IMR-90 (cell line): Measurements from ENCODE around the gene SELENOO. TPM values are rescaled to one million over a fixed set of nuclear protein-coding genes. Genes with fewer than 3 reads are reported as not detected.

Experiments
- ATAC-seq: fragments of 200-7000 bp; cut with Tn5 transposase; 2 replicates; pipeline ENCODE4 v1.9.1; 2020; ENCODE audit warnings: low read depth, mild to moderate bottlenecking, moderate library complexity
- BruUV-seq: library from RNA; stranded (reverse); fragments of 400-500 nt; replicated peaks from 2 replicates; lab custom pipeline; 2021; lab: Mats Ljungman, UMichigan
- CTCF ChIA-PET: fragments of 300-600 bp; formaldehyde crosslinking; extraction: SDS; loops from one replicate; lab custom pipeline; 2021; ENCODE audit warnings: antibody characterized with exemption; lab: Yijun Ruan, JAX
- POLR2A ChIA-PET: fragments of 300-600 bp; sonication (Branson Sonifier 250); formaldehyde crosslinking; loops from one replicate; lab custom pipeline; 2022; ENCODE audit warnings: antibody characterized with exemption; ENCODE audit not compliant: unreplicated experiment; lab: Charles Lee
- DNase-seq: peaks from one replicate; pipeline ENCODE4 v3.0.0; 2013
- H2AFZ ChIP-seq: replicated peaks from 2 replicates; pipeline ENCODE3; 2013; ENCODE audit warnings: low read length, mild to moderate bottlenecking; ENCODE audit not compliant: poor library complexity
- H2AK5ac ChIP-seq: 2 replicates; pipeline ENCODE4 v1.6.1; 2013; ENCODE audit warnings: low read depth, low read length, inconsistent platforms
- H2AK9ac ChIP-seq: replicated peaks from 2 replicates; pipeline ENCODE3; 2013; ENCODE audit warnings: mild to moderate bottlenecking, low read depth, low read length, moderate library complexity; ENCODE audit not compliant: poor library complexity
- H2BK120ac ChIP-seq: 2 replicates; pipeline ENCODE4 v1.6.1; 2013; ENCODE audit warnings: low read depth, low read length, inconsistent platforms
- H2BK15ac ChIP-seq: 3 replicates; pipeline ENCODE4 v1.6.1; 2013; ENCODE audit warnings: low read depth, low read length, inconsistent platforms
- H2BK20ac ChIP-seq: 2 replicates; pipeline ENCODE4 v1.6.1; 2013; ENCODE audit warnings: low read depth, mild to moderate bottlenecking, inconsistent platforms, low read length, moderate library complexity
- H2BK5ac ChIP-seq: 2 replicates; pipeline ENCODE4 v1.6.1; 2013; ENCODE audit warnings: mild to moderate bottlenecking, low read depth, low read length, inconsistent platforms; ENCODE audit not compliant: poor library complexity, severe bottlenecking
- H3K14ac ChIP-seq: replicated peaks from 2 replicates; pipeline ENCODE4 v1.6.1; 2013; ENCODE audit warnings: low read depth, low read length, inconsistent platforms
- H3K18ac ChIP-seq: 2 replicates; pipeline ENCODE4 v1.6.1; 2013; ENCODE audit warnings: low read depth, low read length, control low read depth
- H3K23ac ChIP-seq: 2 replicates; pipeline ENCODE4 v1.6.1; 2013; ENCODE audit warnings: low read depth, low read length, inconsistent platforms
- H3K27ac ChIP-seq: 2 replicates; pipeline ENCODE4 v1.5.1; 2013; ENCODE audit warnings: mild to moderate bottlenecking, control low read depth, low read length; ENCODE audit not compliant: insufficient read depth
- H3K27me3 ChIP-seq: 2 replicates; pipeline ENCODE4 v1.6.1; 2013; ENCODE audit warnings: low read length; ENCODE audit not compliant: control insufficient read depth, insufficient read depth
- H3K36me3 ChIP-seq: 2 replicates; pipeline ENCODE4 v1.6.1; 2013; ENCODE audit warnings: low read length, mixed read lengths; ENCODE audit not compliant: control insufficient read depth, insufficient read depth
- H3K4ac ChIP-seq: 2 replicates; pipeline ENCODE4 v1.6.1; 2013; ENCODE audit warnings: low read depth, low read length, inconsistent platforms
- H3K4me1 ChIP-seq: 2 replicates; pipeline ENCODE4 v1.6.1; 2013; ENCODE audit warnings: low read length, mixed read lengths; ENCODE audit not compliant: control insufficient read depth, insufficient read depth
- H3K4me2 ChIP-seq: 2 replicates; pipeline ENCODE4 v1.6.1; 2013; ENCODE audit warnings: low read depth, mild to moderate bottlenecking, control low read depth, low read length, moderate library complexity
- H3K4me3 ChIP-seq: 2 replicates; pipeline ENCODE4 v1.5.1; 2013; ENCODE audit warnings: low read depth, mild to moderate bottlenecking, control low read depth, low read length, moderate library complexity; ENCODE audit not compliant: insufficient read depth
- H3K56ac ChIP-seq: 2 replicates; pipeline ENCODE4 v1.6.1; 2013; ENCODE audit warnings: low read length, inconsistent platforms; ENCODE audit not compliant: insufficient read depth; ENCODE audit errors: extremely low read depth
- H3K79me1 ChIP-seq, 2 experiments: 2 replicates each; pipeline ENCODE4 v1.6.1; 2013; ENCODE audit warnings: low read length in 2 of 2, inconsistent platforms in 1 of 2, low read depth in 1 of 2
- H3K9ac ChIP-seq: 2 replicates; pipeline ENCODE4 v1.6.1; 2013; ENCODE audit warnings: low read depth, low read length, control low read depth
- H3K9me1 ChIP-seq: 2 replicates; pipeline ENCODE4 v1.6.1; 2013; ENCODE audit warnings: low read length, inconsistent platforms; ENCODE audit not compliant: insufficient read depth
- H3K9me3 ChIP-seq: 2 replicates; pipeline ENCODE4 v1.6.1; 2013; ENCODE audit warnings: low read length; ENCODE audit not compliant: control insufficient read depth, insufficient read depth
- H4K20me1 ChIP-seq: 2 replicates; pipeline ENCODE4 v1.6.1; 2013; ENCODE audit warnings: low read length, inconsistent platforms; ENCODE audit not compliant: insufficient read depth
- H4K5ac ChIP-seq: 2 replicates; pipeline ENCODE4 v1.6.1; 2013; ENCODE audit warnings: mild to moderate bottlenecking, low read depth, low read length, control low read depth
- H4K8ac ChIP-seq, 2 experiments: 2 replicates each; pipeline ENCODE4 v1.6.1; 2013; ENCODE audit warnings: low read depth in 2 of 2, low read length in 2 of 2, control low read depth in 1 of 2, inconsistent platforms in 1 of 2
- H4K91ac ChIP-seq: 2 replicates; pipeline ENCODE4 v1.6.1; 2013; ENCODE audit warnings: low read depth, low read length, inconsistent platforms; ENCODE audit not compliant: insufficient read depth
- BHLHE40 ChIP-seq: fragments of 150-350 bp; IDR thresholded peaks from 2 replicates; pipeline ENCODE4 v1.6.1; 2016; ENCODE audit warnings: mild to moderate bottlenecking, low read depth, low read length
- ELK1 ChIP-seq: fragments of 150-350 bp; IDR thresholded peaks from 2 replicates; pipeline ENCODE4 v1.6.1; 2016; ENCODE audit warnings: low read depth, mild to moderate bottlenecking, low read length, moderate library complexity, borderline replicate concordance
- MXI1 ChIP-seq: IDR thresholded peaks from 2 replicates; pipeline ENCODE4 v1.6.1; 2012; ENCODE audit warnings: low read depth, mild to moderate bottlenecking, low read length, moderate library complexity, borderline replicate concordance
- RCOR1 ChIP-seq: IDR thresholded peaks from 2 replicates; pipeline ENCODE4 v1.6.1; 2012; ENCODE audit warnings: mild to moderate bottlenecking, low read length, improper control_type of control experiment; ENCODE audit not compliant: insufficient replicate concordance
- RFX5 ChIP-seq: IDR thresholded peaks from 2 replicates; pipeline ENCODE4 v1.8.0; 2012; ENCODE audit warnings: low read depth, mild to moderate bottlenecking, low read length, moderate library complexity
- USF2 ChIP-seq: fragments of 150-350 bp; IDR thresholded peaks from 2 replicates; pipeline ENCODE4 v1.6.1; 2017; ENCODE audit warnings: mild to moderate bottlenecking, antibody characterized with exemption, low read length, low read depth
- WGBS, 2 experiments: methylation state at CpG; one replicate each; pipeline versions ENCODE4 v1.1.5 to v1.1.7; 2013; ENCODE audit warnings: missing lambda C conversion rate in 2 of 2; ENCODE audit not compliant: insufficient read length in 1 of 2; ENCODE audit errors: extremely low coverage in 2 of 2; 5-methylcytosine and 5-hydroxymethylcytosine counted together
- dilution Hi-C: fragments of 300-500 bp; cut with HindIII; formaldehyde crosslinking; loops from one replicate; pipeline ENCODE4 v1.14.3; 2018; ENCODE audit warnings: low sequenced_read_pairs; ENCODE audit not compliant: unreplicated experiment
- in situ Hi-C: fragments of 300-500 bp; cut with MboI; formaldehyde crosslinking; loops from 3 replicates; pipeline ENCODE4 v1.14.3; 2019; ENCODE audit warnings: low sequenced_read_pairs, inconsistent platforms, mixed read lengths
- intact Hi-C: fragments of 100-400 bp; cut with micrococcal nuclease; formaldehyde crosslinking; loops from 2 replicates; pipeline ENCODE4 v1.10.0; 2022
- polyA plus RNA-seq, 3 experiments: library from polyadenylated mRNA; depleted of rRNA; stranded (reverse); fragments of >200 nt; gene quantifications; 2 replicates each; pipeline ENCODE4 v1.2.3, GENCODE V29; 2012; ENCODE audit warnings: low replicate concordance in 1 of 3
- total RNA-seq: library from RNA; depleted of rRNA; stranded (reverse); fragments of >200 nt; gene quantifications from 2 replicates; pipeline ENCODE4 v1.2.3, GENCODE V29; 2012

SELENOO gene
- total and polyA plus RNA-seq, 2 of the 4 experiments (the other 2 are of a cell fraction): 10.4 to 21.4 TPM

- DNase-seq (no peak), ATAC-seq (no peak)
- H3K4ac ChIP-seq: no peak overlapping the region
- H2BK15ac ChIP-seq: no peak overlapping the region
- no peaks in the 10 kb centered on the region for H3K79me1 ChIP-seq
- in situ Hi-C loops (no loop called here), dilution Hi-C loops (no loop called here), intact Hi-C loops (no loop called here)
- ChIA-PET CTCF (no interaction called here), POLR2A (no interaction called here)
- H3K27ac ChIP-seq: no peak overlapping the region
- no peak overlapping the region for H2AK9ac ChIP-seq
- no peak overlapping the region for H4K8ac ChIP-seq
- no peak overlapping the region for H2BK120ac ChIP-seq
- no TSS peak for BruUV-seq
- H3K4me1 ChIP-seq: no peaks in the 10 kb centered on the region
- H3K18ac ChIP-seq: no peak overlapping the region
- no peak overlapping the region for H3K9ac ChIP-seq
- no peaks in the 10 kb centered on the region for H4K20me1 ChIP-seq
- H3K9me3 ChIP-seq: no peaks in the 10 kb centered on the region
- no peak overlapping the region for H3K4me3 ChIP-seq
- no peak overlapping the region for H3K56ac ChIP-seq
- H3K9me1 ChIP-seq: no peaks in the 10 kb centered on the region
- H3K27me3 ChIP-seq: no peaks in the 10 kb centered on the region; the same call in 1 of the 2 replicates
- no peak overlapping the region for H3K4me2 ChIP-seq
- TF ChIP-seq ELK1: no peak
- no peak for TF ChIP-seq BHLHE40
- no peak for TF ChIP-seq USF2
- no peak for TF ChIP-seq MXI1
- TF ChIP-seq RCOR1: no peak
- TF ChIP-seq RFX5: no peak
- no peak overlapping the region for H2AK5ac ChIP-seq
- peaks cover 17% of the 10 kb centered on the region for H3K36me3 ChIP-seq
- no peak overlapping the region for H2AFZ ChIP-seq
- WGBS, 2 experiments: no CpG with 5 or more reads among the region's 25 CpGs
- H4K5ac ChIP-seq: no peak overlapping the region
- H3K14ac ChIP-seq: no peak overlapping the region
- no peak overlapping the region for H2BK5ac ChIP-seq
- H2BK20ac ChIP-seq: no peak overlapping the region
- H3K23ac ChIP-seq: no peak overlapping the region
- no peak overlapping the region for H4K91ac ChIP-seq
These were observed 47.6 kb upstream of the SELENOO start for GRCh38 chr22:50153056-50153755.
